Measurements from ENCODE around the gene RPP30.

DNA sequence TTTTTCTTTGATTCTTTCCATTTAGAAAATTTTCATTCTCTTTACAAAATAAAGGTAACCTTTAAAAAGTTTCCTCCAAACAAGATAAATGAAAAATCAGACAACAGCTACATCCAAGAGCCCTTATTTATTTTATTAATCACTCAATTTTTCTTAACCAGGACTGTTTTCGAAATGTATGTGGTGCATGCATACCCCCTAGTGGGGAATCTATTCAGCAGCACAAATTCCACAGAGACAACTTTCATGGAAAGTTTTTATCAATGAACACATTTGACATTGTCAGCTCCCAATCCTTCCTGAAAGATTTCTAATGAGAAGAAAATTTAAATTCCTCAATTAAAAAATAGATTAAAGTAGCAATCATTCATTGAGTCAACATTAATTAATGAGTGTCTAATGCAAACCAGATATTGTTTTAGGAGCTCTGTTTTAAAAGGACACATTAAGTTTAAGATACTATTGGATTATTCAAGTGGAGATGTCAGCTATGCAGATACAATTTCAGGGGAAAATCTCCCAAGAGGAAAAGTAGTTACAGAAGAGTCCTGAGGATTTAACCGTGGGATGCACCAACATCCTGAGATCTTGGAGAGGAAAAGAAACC, 8.8 kb upstream of the RPP30 start:
- TF ChIP-seq, protein P1, sequence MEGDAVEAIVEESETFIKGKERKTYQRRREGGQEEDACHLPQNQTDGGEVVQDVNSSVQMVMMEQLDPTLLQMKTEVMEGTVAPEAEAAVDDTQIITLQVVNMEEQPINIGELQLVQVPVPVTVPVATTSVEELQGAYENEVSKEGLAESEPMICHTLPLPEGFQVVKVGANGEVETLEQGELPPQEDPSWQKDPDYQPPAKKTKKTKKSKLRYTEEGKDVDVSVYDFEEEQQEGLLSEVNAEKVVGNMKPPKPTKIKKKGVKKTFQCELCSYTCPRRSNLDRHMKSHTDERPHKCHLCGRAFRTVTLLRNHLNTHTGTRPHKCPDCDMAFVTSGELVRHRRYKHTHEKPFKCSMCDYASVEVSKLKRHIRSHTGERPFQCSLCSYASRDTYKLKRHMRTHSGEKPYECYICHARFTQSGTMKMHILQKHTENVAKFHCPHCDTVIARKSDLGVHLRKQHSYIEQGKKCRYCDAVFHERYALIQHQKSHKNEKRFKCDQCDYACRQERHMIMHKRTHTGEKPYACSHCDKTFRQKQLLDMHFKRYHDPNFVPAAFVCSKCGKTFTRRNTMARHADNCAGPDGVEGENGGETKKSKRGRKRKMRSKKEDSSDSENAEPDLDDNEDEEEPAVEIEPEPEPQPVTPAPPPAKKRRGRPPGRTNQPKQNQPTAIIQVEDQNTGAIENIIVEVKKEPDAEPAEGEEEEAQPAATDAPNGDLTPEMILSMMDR (IDR thresholded peaks at IDR 0.05; ENCODE audit: borderline replicate concordance, extremely low read depth, low read length, poor library complexity, severe bottlenecking) = peak; percentile 80
- TF ChIP-seq EZH2 (IDR thresholded peaks at IDR 0.05; ENCODE audit: borderline replicate concordance, low read depth, low read length, severe bottlenecking) = no peak
